ENCODE measurements around the gene UCK1. TPM values are rescaled to one million over a fixed set of nuclear protein-coding genes. Genes with fewer than 3 reads are reported as not detected.
"Not testable (repeated sequence)": the region's sequence is repeated elsewhere in the genome, so short reads cannot be mapped to it uniquely, and the experiment has no call there.

The UCK1 gene
- total and polyA plus RNA-seq, 2 donors: 7.3 to 39.1 TPM

GRCh38 chr9:131562032-131562959, 31.2 kb upstream of the UCK1 start:
- no peaks in the 10 kb centered on the region for H3K4me1 ChIP-seq (ENCODE audit: insufficient read depth)
- no peak overlapping the region for H3K4me3 ChIP-seq (ENCODE audit: low read depth, low read length)
- H3K36me3 ChIP-seq (ENCODE audit: insufficient read depth): no peaks in the 10 kb centered on the region
- H3K27ac ChIP-seq (ENCODE audit: low read depth): no peak overlapping the region
- 64% methylated on average over 9 of the region's 9 CpGs for WGBS
- DNase-seq (ENCODE audit: extremely low spot score): no peak

- H3K4me1 ChIP-seq (ENCODE audit: insufficient read depth): no peaks in the 10 kb centered on the region
- no peak for DNase-seq (ENCODE audit: extremely low spot score)
- no peaks in the 10 kb centered on the region for H3K36me3 ChIP-seq (ENCODE audit: insufficient read depth)
- no peak overlapping the region for H3K27ac ChIP-seq (ENCODE audit: low read depth)
- no peak overlapping the region for H3K4me3 ChIP-seq (ENCODE audit: low read depth, low read length)
- WGBS: 67% methylated on average over 1 of the region's 1 CpG
Measured at GRCh38 chr9:131559421-131560000, 28.4 kb upstream of the UCK1 start.

GRCh38 chr9:131557855-131558548, 26.9 kb upstream of the UCK1 start:
- no peak for DNase-seq (ENCODE audit: extremely low spot score)
- Histone ChIP-seq H3K27ac (ENCODE audit: low read depth) (no peak overlapping the region), H3K4me3 (ENCODE audit: low read depth, low read length) (no peak overlapping the region), H3K4me1 (ENCODE audit: insufficient read depth) (no peaks in the 10 kb centered on the region), H3K36me3 (ENCODE audit: insufficient read depth) (no peaks in the 10 kb centered on the region)
- WGBS: 92% methylated on average over 25 of the region's 25 CpGs

GRCh38 chr9:131555841-131556673, 25.0 kb upstream of the UCK1 start:
- no peaks in the 10 kb centered on the region for H3K4me1 ChIP-seq (ENCODE audit: insufficient read depth)
- no peak overlapping the region for H3K27ac ChIP-seq (ENCODE audit: low read depth)
- no peaks in the 10 kb centered on the region for H3K36me3 ChIP-seq (ENCODE audit: insufficient read depth)
- WGBS: 87% methylated on average over 15 of the region's 15 CpGs
- no peak for DNase-seq (ENCODE audit: extremely low spot score)
- H3K4me3 ChIP-seq (ENCODE audit: low read depth, low read length): no peak overlapping the region

- DNase-seq (ENCODE audit: extremely low spot score): no peak
- no peak overlapping the region for H3K4me3 ChIP-seq (ENCODE audit: low read depth, low read length)
- H3K4me1 ChIP-seq (ENCODE audit: insufficient read depth): no peaks in the 10 kb centered on the region
- WGBS: 23% methylated on average over 54 of the region's 54 CpGs
- H3K27ac ChIP-seq (ENCODE audit: low read depth): no peak overlapping the region
- H3K36me3 ChIP-seq (ENCODE audit: insufficient read depth): no peaks in the 10 kb centered on the region
Measured at GRCh38 chr9:131554843-131555351, 23.8 kb upstream of the UCK1 start.

- WGBS: 25% methylated on average over 60 of the region's 60 CpGs
- no peak for DNase-seq (ENCODE audit: extremely low spot score)
- Histone ChIP-seq H3K27ac (ENCODE audit: low read depth) (no peak overlapping the region), H3K4me1 (ENCODE audit: insufficient read depth) (no peaks in the 10 kb centered on the region), H3K36me3 (ENCODE audit: insufficient read depth) (no peaks in the 10 kb centered on the region), H3K4me3 (ENCODE audit: low read depth, low read length) (no peak overlapping the region)
Measured at GRCh38 chr9:131554087-131554842, 23.2 kb upstream of the UCK1 start.

- H3K27ac ChIP-seq (ENCODE audit: low read depth): no peak overlapping the region
- no peak for DNase-seq (ENCODE audit: extremely low spot score)
- WGBS: 88% methylated on average over 6 of the region's 6 CpGs
- H3K36me3 ChIP-seq (ENCODE audit: insufficient read depth): no peaks in the 10 kb centered on the region
- no peak overlapping the region for H3K4me3 ChIP-seq (ENCODE audit: low read depth, low read length)
- no peaks in the 10 kb centered on the region for H3K4me1 ChIP-seq (ENCODE audit: insufficient read depth)
Measured at GRCh38 chr9:131552030-131552429, 21.0 kb upstream of the UCK1 start.

GRCh38 chr9:131550465-131550864, 19.4 kb upstream of the UCK1 start:
- H3K36me3 ChIP-seq (ENCODE audit: insufficient read depth); H3K4me1 ChIP-seq (ENCODE audit: insufficient read depth); DNase-seq (ENCODE audit: extremely low spot score); H3K27ac ChIP-seq (ENCODE audit: low read depth); H3K4me3 ChIP-seq (ENCODE audit: low read depth, low read length): not testable (repeated sequence)
- 57% methylated on average over 8 of the region's 8 CpGs for WGBS

- H3K27ac ChIP-seq (ENCODE audit: low read depth); H3K36me3 ChIP-seq (ENCODE audit: insufficient read depth); H3K4me1 ChIP-seq (ENCODE audit: insufficient read depth); H3K4me3 ChIP-seq (ENCODE audit: low read depth, low read length); DNase-seq (ENCODE audit: extremely low spot score): not testable (repeated sequence)
- 88% methylated on average over 10 of the region's 10 CpGs for WGBS
Measured at GRCh38 chr9:131549186-131549585, 18.1 kb upstream of the UCK1 start.

GRCh38 chr9:131546336-131547084, 15.4 kb upstream of the UCK1 start:
- WGBS: under 1% methylated on average over 49 of the region's 49 CpGs
- Histone ChIP-seq H3K36me3 (ENCODE audit: insufficient read depth) (no peaks in the 10 kb centered on the region), H3K27ac (ENCODE audit: low read depth) (no peak overlapping the region), H3K4me3 (ENCODE audit: low read depth, low read length) (peak overlapping the region; percentile 5), H3K4me1 (ENCODE audit: insufficient read depth) (peaks cover 4% of the 10 kb centered on the region)
- DNase-seq (ENCODE audit: extremely low spot score): peak; percentile 18

GRCh38 chr9:131545786-131546335, 14.8 kb upstream of the UCK1 start:
- WGBS: 3% methylated on average over 30 of the region's 30 CpGs
- DNase-seq (ENCODE audit: extremely low spot score): no peak

More at GRCh38 chr9:131545786-131546335, 14.8 kb upstream of the UCK1 start:
- no peak overlapping the region for H3K4me3 ChIP-seq (ENCODE audit: low read depth, low read length)
- no peaks in the 10 kb centered on the region for H3K36me3 ChIP-seq (ENCODE audit: insufficient read depth)
- H3K4me1 ChIP-seq (ENCODE audit: insufficient read depth): peaks cover 4% of the 10 kb centered on the region
- H3K27ac ChIP-seq (ENCODE audit: low read depth): no peak overlapping the region

All from urinary bladder (tissue), 4 donors.